ENCODE results near the gene ADGRB3. TPM values are rescaled to one million over a fixed set of nuclear protein-coding genes. Genes with fewer than 3 reads are reported as not detected.
"Not testable (repeated sequence)": the region's sequence is repeated elsewhere in the genome, so short reads cannot be mapped to it uniquely, and the experiment has no call there.

ADGRB3 gene
- total RNA-seq, 1 donor from 2014 or later, result 1.8 TPM

DNA sequence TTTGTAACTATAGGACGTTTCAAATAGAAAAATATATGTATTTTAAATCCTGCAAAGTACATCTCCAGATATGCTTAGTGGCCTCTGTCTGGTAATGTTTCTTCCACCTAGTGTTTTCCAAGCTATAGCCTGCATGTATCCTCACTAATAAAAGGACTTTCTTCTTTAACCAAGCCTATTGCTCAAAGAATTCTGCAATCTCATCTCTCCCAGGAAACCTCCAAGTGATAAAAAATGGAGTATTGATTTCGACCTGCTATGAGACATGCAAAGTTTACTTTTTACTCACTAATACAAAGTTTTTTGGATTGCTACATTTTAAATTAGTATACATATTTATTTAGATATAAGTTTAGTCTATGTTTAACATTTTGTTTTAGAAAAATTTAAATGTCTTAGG lies 23.3 kb downstream of the ADGRB3 start:
- Mint-ChIP-seq H3K27me3 (no peaks in the 10 kb centered on the region), H3K27ac (no peak overlapping the region), H3K4me3 (ENCODE audit: low read depth) (no peak overlapping the region), H3K36me3 (ENCODE audit: insufficient read depth) (no peaks in the 10 kb centered on the region), H3K4me1 (ENCODE audit: low read depth) (peaks cover 12% of the 10 kb centered on the region), H3K9me3 (ENCODE audit: low read depth) (no peaks in the 10 kb centered on the region)
- TF ChIP-seq CTCF (IDR thresholded peaks at IDR 0.05; ENCODE audit: unreplicated experiment), result no peak
- no peak for DNase-seq (ENCODE audit: low spot score, unreplicated experiment)

- no peak overlapping the region for H3K27ac Mint-ChIP-seq
Observed at GRCh38 chr6:68673255-68673654, 38.2 kb downstream of the ADGRB3 start.

DNA sequence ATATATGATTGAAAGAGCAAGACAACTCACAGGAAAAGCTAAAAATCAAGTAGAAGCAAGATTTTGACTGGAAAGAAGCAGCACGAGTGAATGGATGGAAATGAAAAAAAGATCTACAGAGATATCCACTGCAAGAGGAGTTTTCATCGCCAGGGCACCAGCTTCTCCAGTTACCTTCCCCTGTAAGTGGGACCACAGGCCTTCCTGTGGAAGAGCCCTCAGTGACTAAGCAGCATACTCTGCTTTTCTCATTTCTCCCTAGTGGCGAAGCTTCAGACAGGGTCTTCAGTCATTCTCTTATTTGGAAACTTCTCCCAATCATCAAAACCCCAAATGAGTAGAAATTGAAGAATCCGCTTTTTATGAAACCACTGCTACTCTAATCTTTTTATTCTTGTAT lies 40.5 kb downstream of the ADGRB3 start:
- H3K27me3 Mint-ChIP-seq, result no peaks in the 10 kb centered on the region
- DNase-seq (ENCODE audit: low spot score, unreplicated experiment), result no peak
- H3K27ac Mint-ChIP-seq, result no peak overlapping the region
- H3K9me3 Mint-ChIP-seq (ENCODE audit: low read depth), result peaks cover under 1% of the 10 kb centered on the region
- no peaks in the 10 kb centered on the region for H3K36me3 Mint-ChIP-seq (ENCODE audit: insufficient read depth)
- TF ChIP-seq CTCF (IDR thresholded peaks at IDR 0.05; ENCODE audit: unreplicated experiment), result no peak
- peaks cover 6% of the 10 kb centered on the region for H3K4me1 Mint-ChIP-seq (ENCODE audit: low read depth)
- H3K4me3 Mint-ChIP-seq (ENCODE audit: low read depth), result no peak overlapping the region

More at GRCh38 chr6:68673255-68673654, 38.2 kb downstream of the ADGRB3 start:
- Mint-ChIP-seq H3K4me1 (ENCODE audit: low read depth) (peaks cover 6% of the 10 kb centered on the region), H3K36me3 (ENCODE audit: insufficient read depth) (no peaks in the 10 kb centered on the region), H3K9me3 (ENCODE audit: low read depth) (peaks cover 9% of the 10 kb centered on the region), H3K27me3 (no peaks in the 10 kb centered on the region), H3K4me3 (ENCODE audit: low read depth) (no peak overlapping the region)
- no peak for TF ChIP-seq CTCF (IDR thresholded peaks at IDR 0.05; ENCODE audit: unreplicated experiment)
- no peak for DNase-seq (ENCODE audit: low spot score, unreplicated experiment)

DNA sequence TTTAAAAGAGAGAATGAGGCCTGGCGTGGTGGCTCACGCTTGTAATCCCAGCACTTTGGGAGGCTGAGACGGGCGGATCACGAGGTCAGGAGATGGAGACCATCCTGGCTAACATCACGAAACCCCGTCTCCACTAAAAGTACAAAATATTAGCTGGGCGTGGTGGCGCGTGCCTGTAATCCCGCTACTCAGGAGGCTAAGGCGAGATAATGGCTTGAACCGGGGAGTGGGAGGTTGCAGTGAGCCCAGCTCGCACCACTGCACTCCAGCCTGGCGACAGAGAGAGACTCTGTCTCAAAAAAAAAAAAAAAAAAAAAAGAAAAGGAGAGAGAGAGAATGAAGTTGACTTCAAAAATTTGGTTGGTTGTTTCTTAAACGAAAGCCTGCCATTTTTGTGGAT lies 41.0 kb downstream of the ADGRB3 start:
- H3K4me1 Mint-ChIP-seq (ENCODE audit: low read depth); H3K27ac Mint-ChIP-seq; H3K36me3 Mint-ChIP-seq (ENCODE audit: insufficient read depth); H3K4me3 Mint-ChIP-seq (ENCODE audit: low read depth); H3K9me3 Mint-ChIP-seq (ENCODE audit: low read depth); H3K27me3 Mint-ChIP-seq; DNase-seq (ENCODE audit: low spot score, unreplicated experiment): not testable (repeated sequence)

DNA sequence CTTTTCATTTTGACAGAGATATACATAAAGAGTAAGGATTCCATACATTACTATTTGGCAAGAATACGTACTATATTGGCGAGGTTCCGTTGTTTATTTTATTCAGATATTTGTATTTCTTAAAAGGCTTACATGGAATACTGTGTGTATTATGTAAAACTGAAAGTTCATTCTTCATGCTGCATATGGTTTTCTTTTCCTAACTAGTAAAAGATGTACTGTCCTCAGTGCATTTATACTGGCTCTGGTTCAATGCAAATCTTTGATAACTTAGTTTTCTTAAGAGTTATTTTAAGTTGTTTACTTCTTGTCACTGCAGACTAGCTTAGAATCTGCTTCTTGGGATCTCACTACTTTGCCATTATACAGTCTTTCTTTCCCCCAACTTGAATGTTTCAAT lies 42.0 kb downstream of the ADGRB3 start:
- Mint-ChIP-seq H3K27me3 (no peaks in the 10 kb centered on the region), H3K36me3 (ENCODE audit: insufficient read depth) (no peaks in the 10 kb centered on the region), H3K27ac (no peak overlapping the region), H3K4me1 (ENCODE audit: low read depth) (peaks cover 6% of the 10 kb centered on the region), H3K4me3 (ENCODE audit: low read depth) (no peak overlapping the region), H3K9me3 (ENCODE audit: low read depth) (no peaks in the 10 kb centered on the region)
- DNase-seq (ENCODE audit: low spot score, unreplicated experiment), result no peak
- no peak for TF ChIP-seq CTCF (IDR thresholded peaks at IDR 0.05; ENCODE audit: unreplicated experiment)

- Mint-ChIP-seq H3K36me3 (ENCODE audit: insufficient read depth) (no peaks in the 10 kb centered on the region), H3K27ac (no peak overlapping the region), H3K4me1 (ENCODE audit: low read depth) (peaks cover 4% of the 10 kb centered on the region), H3K4me3 (ENCODE audit: low read depth) (no peak overlapping the region), H3K9me3 (ENCODE audit: low read depth) (no peaks in the 10 kb centered on the region), H3K27me3 (no peaks in the 10 kb centered on the region)
- no peak for DNase-seq (ENCODE audit: low spot score, unreplicated experiment)
- no peak for TF ChIP-seq CTCF (IDR thresholded peaks at IDR 0.05; ENCODE audit: unreplicated experiment)
Observed at GRCh38 chr6:68679399-68679798, 44.3 kb downstream of the ADGRB3 start.
